Activated CD4-positive, CD25-positive, alpha-beta regulatory T cell treated with anti-CD3 and anti-CD28 coated beads, Interleukin-2, amount 50 U/mL, for 72 hours (primary cell): Measurements from ENCODE around the gene LINC00237.

Experiments
- DNase-seq: peaks from one replicate; pipeline ENCODE4 v3.0.0; 2021

LINC00237 gene

GRCh38 chr20:21092806-21093205 is 13.4 kb downstream of the LINC00237 start:
- DNase-seq, result no peak

GRCh38 chr20:21090721-21091120 is 15.4 kb downstream of the LINC00237 start:
- no peak for DNase-seq

DNA sequence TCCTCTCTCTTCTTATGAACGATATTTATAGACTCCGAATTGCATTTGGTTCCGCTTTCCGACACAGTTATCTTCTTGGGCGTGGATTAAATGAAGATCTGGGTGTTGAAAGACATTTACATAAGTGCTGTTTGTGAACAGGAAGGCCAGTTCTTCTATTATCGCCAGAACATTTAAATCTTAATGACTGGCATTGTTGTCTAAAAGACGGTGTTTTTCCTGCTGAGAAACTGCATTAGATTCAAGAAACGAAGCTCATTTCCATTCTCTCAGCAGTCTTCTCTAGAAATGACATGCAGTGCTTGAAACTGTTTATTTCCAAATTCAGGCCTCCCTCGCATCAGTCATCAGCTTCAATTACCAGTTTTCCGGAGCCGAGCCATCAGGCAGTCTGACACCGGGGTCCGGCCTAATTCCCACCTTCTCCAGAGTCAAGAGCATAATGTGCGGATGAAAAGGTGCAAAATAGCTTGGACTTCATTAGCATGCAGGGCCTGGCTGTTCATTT is 16.0 kb downstream of the LINC00237 start:
- no peak for DNase-seq

GRCh38 chr20:21089391-21089790 is 16.8 kb downstream of the LINC00237 start:
- DNase-seq, result no peak

DNA sequence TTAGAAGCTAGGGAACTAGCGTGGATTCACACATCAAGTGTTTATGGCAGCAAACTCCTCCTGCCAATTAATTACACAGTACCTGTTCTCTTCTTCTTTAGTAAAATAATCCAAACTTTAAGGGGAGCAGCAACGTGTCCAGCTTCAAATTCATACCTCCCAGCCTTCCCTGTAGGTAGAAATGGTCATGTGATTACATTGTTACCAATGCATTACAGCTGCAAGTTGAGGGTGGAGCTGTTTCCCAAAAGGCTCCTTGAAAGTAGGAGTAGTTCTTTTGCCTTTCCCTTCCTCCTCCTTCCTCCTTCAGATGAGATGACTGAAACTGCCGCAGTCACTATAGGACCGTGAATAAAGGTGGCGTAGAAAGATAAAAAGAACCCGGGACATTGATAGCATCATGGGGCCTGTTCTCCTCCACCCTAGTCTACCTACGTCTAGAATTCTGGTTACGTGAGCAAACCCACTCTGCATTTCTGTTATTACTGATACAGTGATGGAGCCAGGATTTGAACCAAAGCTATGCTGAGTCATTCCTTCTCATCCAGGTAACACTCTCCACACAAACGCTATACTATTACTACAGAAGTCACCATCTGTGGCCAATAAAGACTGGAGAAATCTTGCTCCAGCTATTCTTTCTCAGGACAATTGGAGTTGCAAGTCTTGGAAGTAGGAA is 18.2 kb downstream of the LINC00237 start:
- DNase-seq, result no peak

- DNase-seq, result no peak
These were observed 22.3 kb downstream of the LINC00237 start for GRCh38 chr20:21083825-21084325.

- DNase-seq, result no peak
These were observed 23.6 kb downstream of the LINC00237 start for GRCh38 chr20:21082584-21082983.

- no peak for DNase-seq
These were observed 28.3 kb downstream of the LINC00237 start for GRCh38 chr20:21077809-21078345.

GRCh38 chr20:21076073-21076472 is 30.1 kb downstream of the LINC00237 start:
- DNase-seq, result no peak

DNA sequence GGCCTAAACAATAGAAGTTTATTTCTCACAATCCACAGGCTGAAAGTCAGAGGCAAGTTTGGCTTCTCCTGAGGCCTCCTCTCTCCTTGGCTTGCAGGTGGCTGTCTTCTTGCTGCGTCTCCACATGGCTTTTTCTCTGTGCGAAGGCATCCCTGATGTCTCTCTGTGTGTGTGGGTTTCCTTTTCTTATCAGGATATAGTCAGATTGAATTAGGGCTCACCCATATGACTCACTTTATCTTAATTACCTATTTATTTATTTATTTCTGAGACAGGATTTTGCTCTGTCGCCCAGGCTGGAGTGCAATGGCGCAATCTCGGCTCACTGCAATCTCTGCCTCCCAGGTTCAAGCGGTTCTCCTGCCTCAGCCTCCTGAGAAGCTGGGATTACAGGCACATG is 30.7 kb downstream of the LINC00237 start:
- DNase-seq, result no peak

DNA sequence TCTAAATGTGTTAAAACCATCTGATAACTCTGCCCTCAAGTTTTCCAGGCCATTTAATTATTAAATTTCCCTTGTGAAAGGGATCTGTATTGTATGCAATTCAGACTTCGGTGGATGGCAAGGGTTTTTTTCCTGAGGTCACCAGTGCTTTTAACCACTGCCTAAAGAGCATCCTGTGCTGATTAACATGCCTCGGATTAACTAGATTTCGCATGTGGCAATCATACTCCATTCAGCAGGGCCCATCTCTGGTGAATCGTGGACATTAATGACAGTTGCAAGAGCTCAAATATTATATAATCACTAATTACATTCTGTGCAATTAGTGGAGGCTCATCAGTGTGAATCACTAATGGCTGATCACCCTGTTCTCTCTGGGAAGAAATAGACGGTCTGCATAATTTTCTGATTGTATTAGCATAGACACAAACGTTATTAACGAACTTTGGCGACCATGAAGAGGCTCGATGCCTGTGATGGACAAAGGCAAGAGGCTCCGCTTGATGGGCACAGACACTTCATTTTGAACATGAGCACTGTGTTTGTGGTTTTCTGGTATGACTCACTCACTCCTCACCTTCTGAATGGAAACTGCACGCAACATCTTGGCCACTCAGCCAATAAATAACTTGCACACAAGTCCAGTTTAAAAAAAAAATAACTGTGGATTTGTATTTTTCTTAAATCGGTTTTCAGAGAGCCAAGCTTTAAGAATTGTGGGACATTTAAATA is 31.4 kb downstream of the LINC00237 start:
- DNase-seq, result no peak

- DNase-seq, result no peak
These were observed 38.9 kb downstream of the LINC00237 start for GRCh38 chr20:21067255-21067654.

DNA sequence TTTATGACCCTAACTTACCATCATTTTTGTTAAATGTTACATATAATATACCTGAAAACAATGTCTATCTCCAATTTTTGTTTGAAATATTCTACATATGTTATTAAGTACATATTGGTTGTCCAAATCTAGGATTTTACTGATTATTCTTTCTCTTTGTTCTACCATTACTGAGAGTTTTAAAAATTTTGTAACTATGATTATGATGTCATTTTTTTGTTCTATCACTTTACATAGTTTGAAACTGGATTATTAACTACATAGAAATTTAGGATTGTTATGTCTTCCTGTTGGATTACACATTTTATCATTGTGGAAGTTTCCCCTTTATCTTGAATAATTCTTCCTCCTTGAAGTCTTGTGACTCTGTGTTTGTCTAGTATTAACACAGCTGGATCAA is 41.2 kb downstream of the LINC00237 start:
- no peak for DNase-seq

GRCh38 chr20:21063276-21063675 is 42.9 kb downstream of the LINC00237 start:
- DNase-seq, result no peak

DNA sequence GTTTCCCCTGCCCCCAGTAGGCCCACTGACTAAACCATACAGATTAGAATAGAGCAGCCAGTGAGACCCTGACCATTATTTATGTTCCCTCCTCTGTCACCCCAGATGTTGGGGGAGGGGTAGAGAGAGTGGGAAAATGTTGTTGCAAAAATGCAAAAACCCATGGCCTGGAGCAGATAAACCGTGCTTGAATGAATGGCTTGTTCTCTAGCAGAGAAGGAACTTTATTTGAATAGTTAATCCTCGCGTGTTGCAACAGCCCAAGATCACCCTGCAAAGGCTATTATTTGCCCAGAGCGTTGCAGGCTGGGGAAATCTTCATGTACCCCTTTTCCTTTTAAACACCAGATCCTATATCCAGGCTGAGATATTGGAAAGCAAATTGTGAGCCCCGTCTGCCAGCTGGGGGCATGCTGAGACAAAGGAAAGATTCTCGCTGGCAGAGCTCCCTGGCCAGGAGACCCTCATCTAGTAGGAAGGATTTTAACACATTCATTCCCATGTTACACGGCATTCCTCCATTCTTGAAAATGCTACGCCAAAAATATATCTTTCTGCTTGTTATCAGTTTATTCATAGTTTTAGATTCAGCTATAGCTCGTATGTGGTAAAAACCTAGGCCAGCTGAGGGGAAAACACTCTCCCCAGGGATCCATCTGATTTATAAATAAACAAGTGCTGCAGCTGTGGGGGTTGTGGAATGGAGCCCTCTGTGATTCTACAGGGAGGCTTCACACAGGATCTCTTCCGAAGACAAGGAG is 53.0 kb downstream of the LINC00237 start:
- no peak for DNase-seq

DNA sequence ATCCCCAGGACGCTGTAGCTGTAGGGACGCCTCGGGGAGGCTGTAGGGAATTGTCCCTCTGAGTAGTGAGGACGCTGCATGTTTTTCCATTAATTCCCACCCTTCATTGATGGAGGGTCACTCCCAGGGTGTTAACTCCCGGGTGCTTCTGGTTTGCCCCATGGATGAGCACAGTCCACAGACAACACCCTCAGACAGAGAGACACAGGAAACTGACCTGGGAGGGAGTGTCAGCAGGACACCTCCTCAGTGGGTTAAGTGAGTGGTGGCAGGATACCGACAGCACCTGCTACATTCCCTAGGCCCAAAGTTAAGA is 53.5 kb downstream of the LINC00237 start:
- DNase-seq, result no peak

- DNase-seq, result no peak
These were observed 53.9 kb downstream of the LINC00237 start for GRCh38 chr20:21052241-21052640.

DNA sequence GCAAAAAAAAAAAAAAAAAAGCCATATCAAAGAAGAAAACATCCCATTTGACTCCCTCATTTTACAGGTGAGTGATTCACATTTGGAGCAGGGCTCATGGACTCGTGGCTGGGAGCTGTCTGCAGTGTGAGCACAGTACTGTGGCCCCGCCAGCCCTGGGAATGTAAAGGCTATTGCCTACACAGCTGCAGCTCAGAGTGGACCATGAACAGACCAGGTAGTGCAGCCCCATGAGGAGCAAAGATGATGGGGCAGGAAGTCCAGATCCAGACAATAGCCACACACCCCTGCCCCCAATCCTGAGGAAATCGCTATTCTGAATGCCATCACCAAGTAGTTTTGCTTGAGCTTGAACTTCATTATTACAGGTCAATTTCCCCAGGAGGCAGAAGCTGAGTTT is 55.4 kb downstream of the LINC00237 start:
- DNase-seq, result no peak

- no peak for DNase-seq
These were observed 56.8 kb downstream of the LINC00237 start for GRCh38 chr20:21049305-21049828.

DNA sequence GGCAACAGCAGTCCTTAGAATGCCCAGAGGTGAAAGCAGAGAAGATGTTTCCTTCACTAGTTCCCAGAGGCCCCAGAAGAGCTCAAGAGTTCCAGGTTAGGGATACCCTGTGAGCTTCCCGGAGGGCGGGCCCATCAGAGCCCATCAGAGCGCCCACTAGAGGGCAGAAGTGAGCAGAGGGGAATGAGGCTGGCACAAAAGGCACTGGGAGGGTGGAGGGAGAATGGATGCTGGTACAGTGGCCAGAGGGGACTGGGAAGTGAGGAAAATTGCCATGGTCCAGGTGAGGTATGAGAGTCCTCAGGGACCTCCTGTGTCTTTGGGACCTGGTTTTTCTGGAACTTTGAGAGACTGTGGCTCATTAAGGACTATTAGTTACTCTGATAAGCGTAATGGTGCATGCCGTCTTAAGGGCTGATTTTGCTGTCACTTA is 57.3 kb downstream of the LINC00237 start:
- DNase-seq, result peak; percentile 66

DNA sequence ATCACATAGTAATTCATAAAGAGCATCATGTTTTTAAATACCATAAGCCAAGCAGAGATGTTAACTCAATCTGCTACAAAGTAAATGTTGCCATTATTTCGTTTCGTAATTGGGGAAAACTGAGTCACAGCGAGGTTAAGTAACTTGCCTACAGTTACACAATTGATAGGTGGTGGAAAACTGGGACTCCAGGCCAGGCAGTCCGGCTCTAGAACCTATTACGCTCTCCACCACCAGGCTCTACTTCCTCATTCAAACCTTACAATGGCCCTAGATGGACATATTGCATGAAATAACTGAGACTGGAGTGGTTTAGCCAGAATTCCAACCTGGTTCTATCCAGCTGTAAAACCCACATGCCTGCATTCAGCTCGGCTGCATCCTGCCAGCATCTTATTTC is 58.2 kb downstream of the LINC00237 start:
- no peak for DNase-seq

- DNase-seq, result no peak
These were observed 59.6 kb downstream of the LINC00237 start for GRCh38 chr20:21046413-21047070.
